Caki2 (cell line): Measurements from ENCODE around the gene UBXN10. TPM values are rescaled to one million over a fixed set of nuclear protein-coding genes. Genes with fewer than 3 reads are reported as not detected.

Experiments used
- DNase-seq: peaks from one replicate; pipeline ENCODE4 v3.0.0-alpha.2; 2015; ENCODE audit warnings: low read depth
- in situ Hi-C: cut with HindIII; loops from 2 replicates; pipeline ENCODE4 v1.10.0; 2016; ENCODE audit warnings: low sequenced_read_pairs, low pct_unique_long_range_greater_than_20kb, mixed read lengths
- total RNA-seq: library from RNA; depleted of rRNA; stranded (reverse); fragments of >200 nt; shearing (Covaris generic); gene quantifications from 2 replicates; pipeline ENCODE4 v1.2.3, GENCODE V29; 2014; ENCODE audit warnings: low replicate concordance

Gene UBXN10
- total RNA-seq, 1 experiment from 2014 or later: not detected

DNA sequence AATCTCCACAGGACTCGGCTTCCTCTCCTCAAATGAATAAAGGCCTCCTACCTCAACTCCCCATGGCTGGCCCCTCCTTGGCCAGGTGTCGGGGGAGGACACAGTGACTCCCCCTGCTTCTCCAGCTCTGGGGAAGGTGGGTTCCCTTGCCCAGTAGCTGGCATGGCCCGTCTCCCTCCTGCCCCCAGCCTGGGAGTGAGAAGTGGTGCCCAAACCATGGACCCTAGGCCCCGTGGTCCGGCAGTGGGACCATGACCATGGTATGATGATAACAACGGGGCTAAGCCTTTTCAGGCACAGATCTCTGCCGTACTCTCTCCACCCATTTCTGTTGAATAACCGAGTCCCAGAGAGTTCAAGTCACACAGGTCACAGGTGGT lies 35.6 kb upstream of the UBXN10 start:
- no peak for DNase-seq
- in situ Hi-C loops: no loop called here

GRCh38 chr1:20150969-20151368 lies 34.9 kb upstream of the UBXN10 start:
- no peak for DNase-seq
- in situ Hi-C loops: no loop called here

GRCh38 chr1:20151906-20152598 lies 33.8 kb upstream of the UBXN10 start:
- in situ Hi-C loops: no loop called here
- DNase-seq: peak; percentile 51

DNA sequence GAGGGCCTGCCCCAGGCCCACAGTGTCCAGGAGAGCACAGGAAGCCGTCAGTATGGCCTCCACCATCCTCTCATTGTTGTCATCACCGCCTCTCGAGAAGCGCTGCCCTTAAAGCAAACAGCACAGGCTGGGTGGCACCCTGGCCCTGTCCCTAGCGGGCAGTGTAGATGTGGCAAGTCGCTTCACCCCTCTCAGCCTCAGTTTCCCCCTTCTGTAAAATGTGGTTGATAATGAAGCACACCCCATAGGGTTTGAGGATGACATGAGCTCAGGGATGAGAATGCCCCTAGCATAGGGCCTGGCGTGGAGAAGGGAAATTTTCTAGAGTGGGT lies 33.3 kb upstream of the UBXN10 start:
- in situ Hi-C loops: no loop called here
- no peak for DNase-seq

GRCh38 chr1:20153000-20153418 lies 32.9 kb upstream of the UBXN10 start:
- no peak for DNase-seq
- in situ Hi-C loops: no loop called here

DNA sequence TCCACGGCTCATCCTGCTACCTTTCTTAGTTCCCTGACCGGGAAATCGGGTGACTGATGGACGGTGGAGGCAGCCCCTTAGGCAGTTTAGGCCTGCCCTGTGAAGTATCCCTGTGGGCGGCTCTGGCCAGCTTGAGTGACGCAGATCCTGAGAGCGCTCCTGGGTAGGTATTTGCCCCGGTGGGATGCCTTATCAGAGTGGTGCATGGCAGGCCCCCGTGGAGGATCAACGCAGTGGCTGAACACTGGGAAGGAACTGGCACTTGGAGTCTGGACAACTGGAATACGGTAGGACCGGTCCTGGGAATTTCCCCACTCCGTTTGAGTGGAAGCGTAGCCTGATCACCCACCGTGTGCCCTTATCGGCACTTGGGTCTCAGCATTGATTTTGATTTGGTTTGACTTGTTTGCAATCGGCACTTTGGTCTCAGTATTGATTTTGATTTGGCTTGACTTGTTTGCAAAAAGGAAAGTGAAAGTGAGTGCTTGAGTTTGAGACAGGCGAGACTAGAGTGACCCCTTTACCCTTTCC lies 31.5 kb upstream of the UBXN10 start:
- no peak for DNase-seq
- in situ Hi-C loops: no loop called here

GRCh38 chr1:20158358-20159070 lies 27.4 kb upstream of the UBXN10 start:
- DNase-seq: no peak
- in situ Hi-C loops: no loop called here

GRCh38 chr1:20160034-20160433 lies 25.9 kb upstream of the UBXN10 start:
- DNase-seq: no peak
- in situ Hi-C loops: no loop called here

GRCh38 chr1:20164694-20165202 lies 21.1 kb upstream of the UBXN10 start:
- in situ Hi-C loops: no loop called here
- no peak for DNase-seq

- no peak for DNase-seq
- in situ Hi-C loops: no loop called here
Observed at GRCh38 chr1:20165522-20165951, 20.4 kb upstream of the UBXN10 start.

DNA sequence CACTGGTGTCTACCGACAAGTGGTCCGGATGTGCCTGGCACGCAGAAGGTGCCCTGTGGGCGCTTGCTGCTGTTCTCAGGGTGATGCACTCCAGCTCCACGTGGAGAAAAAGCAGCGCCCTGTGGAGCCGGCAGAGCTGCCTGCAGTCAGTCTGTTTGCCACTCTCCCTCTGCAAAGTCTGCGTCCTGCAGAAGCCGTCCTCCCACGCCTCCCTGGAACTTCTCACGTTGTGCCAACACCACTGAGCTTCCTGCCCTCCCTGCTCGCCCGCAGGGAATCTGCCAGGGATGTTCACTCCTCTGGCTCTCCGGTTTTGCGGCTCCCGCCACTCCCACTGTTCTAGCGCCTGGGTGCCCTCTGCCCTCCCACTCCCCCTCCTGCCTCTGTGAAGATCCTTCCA lies 19.8 kb upstream of the UBXN10 start:
- in situ Hi-C loops: no loop called here
- DNase-seq: no peak

DNA sequence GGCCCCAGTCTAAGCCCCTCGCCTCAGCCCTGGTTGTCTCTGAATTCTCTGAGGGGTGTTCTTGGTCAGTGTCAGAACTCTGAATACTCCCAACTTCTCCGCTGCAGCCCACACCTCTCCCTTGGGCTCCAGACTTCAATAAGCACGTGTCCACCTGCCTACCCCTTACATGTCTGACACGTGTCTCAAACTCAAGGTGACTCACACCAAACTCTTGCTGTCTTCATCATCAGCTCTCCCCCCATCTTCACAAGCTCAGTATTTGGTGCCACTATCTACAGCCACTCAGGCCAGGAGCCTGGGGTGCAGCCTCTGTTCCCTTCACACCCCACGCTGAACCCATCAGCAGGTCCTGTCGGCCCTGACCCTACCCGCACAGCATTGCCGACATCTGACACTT lies 18.8 kb upstream of the UBXN10 start:
- DNase-seq: no peak
- in situ Hi-C loops: no loop called here

- in situ Hi-C loops: no loop called here
Observed at GRCh38 chr1:20168564-20169491, 17.1 kb upstream of the UBXN10 start.

GRCh38 chr1:20169932-20170331 lies 16.0 kb upstream of the UBXN10 start:
- DNase-seq: no peak
- in situ Hi-C loops: no loop called here

More at GRCh38 chr1:20168564-20169491, 17.1 kb upstream of the UBXN10 start:
- no peak for DNase-seq

DNA sequence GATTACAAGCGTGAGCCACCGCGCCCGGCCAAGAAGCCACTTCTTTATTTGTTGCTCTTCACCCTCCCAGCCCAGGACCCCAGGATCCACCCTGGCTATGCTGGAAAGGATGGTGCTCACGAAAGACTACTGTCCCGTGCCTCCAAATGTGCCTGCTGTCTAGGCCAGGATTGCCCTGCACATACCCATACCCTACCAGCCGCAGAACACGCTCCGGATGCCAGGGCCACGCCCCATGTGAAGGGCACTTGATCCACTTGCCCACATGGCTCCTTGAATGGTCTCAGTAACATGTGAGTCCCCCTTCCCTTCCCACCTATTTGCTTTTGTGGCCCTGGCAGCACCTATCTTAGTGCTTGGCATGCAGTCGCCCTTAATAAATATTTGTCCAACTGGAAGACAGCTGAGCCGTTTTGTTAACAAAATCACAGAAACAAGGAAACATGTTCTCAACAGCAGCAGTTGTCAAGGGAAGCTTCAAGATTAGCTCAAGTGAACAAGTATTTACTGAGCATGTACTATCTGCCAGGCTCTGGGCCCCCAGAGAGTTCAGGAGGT lies 13.8 kb upstream of the UBXN10 start:
- in situ Hi-C loops: no loop called here
- no peak for DNase-seq

GRCh38 chr1:20174937-20175666 lies 10.8 kb upstream of the UBXN10 start:
- in situ Hi-C loops: no loop called here
- no peak for DNase-seq

DNA sequence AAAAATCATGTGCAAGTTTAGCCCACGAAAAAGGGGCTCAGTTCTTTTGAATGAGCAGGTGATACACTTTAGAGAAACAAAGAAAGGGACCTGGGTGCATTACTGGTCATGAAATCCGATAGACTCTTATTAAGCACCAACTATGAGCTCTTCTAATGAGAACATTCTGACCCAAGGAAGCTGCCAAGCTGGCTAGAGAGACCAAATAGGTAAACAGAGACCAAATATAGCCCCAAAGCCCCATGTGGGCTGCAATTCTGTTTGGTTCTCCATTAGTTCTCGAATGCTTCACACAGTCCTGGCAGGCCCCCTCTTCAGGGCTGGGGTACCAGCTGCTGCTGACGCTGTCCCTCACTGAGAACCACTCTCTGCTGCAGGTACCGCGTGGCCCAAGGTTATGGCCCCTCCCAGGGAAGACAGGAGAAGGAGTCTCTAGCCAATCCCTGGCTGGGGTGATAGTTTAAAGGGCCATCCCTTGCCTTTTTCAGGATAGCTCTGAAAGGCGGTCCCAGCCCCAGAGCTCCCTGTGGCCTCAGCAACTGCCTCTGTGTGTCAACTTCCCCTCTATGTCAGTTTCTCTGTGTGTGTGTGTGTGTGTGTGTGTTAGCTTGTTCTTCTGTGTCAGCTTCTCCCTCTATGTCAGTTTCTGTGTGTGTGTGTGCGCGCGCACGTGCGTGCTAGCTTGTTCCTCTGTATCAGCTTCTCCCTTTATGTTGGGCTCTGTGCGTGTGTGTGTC lies 7.1 kb upstream of the UBXN10 start:
- no peak for DNase-seq
- in situ Hi-C loops: no loop called here
